ENCODE results near the gene FASN. TPM values are rescaled to one million over a fixed set of nuclear protein-coding genes. Genes with fewer than 3 reads are reported as not detected.

FASN gene
- total and polyA plus RNA-seq, 2 donors (not counting 3 experiments of a cell fraction or from before 2014, with no cell fraction given): 101 to 360 TPM

DNA sequence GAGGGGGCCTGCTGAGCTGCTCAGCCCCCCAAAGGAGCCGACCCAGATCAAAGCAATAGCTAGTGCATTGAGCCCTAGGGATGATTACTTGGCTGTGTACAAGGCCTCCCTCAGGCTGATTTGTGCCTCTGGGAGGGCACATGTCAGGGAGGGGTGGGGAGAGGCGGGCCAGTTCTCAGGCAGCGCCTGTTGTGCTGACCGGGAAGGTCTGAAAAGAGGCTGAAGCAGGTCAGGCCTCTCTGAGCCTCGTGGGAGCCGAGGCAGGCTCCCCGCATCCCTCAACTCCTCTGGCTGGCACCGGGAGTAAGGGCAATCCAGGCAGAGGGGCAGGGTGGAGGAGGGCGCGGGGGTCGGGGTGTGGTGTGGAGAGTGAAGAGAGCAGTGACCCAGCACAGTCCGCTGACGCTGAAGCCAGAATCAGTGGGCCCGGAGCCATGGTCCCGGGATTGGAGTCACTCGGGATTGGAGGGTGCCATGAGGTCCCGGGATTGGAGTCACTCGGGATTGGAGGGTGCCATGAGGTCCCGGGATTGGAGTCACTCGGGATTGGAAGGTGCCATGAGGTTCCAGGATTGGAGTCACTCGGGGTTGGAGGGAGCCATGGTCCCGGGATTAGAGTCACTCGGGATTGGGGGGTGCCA is 63.5 kb downstream of the FASN start:
- no TSS peak for BruUV-seq (replicated peaks)
- POLR2A ChIA-PET: interaction anchor here (0.6 kb wide), 1 partner anchor 60 kb away, joined by 7 read pairs; no protein-coding TSS in a partner anchor
- Histone ChIP-seq H3K9me3 (replicated peaks; ENCODE audit: control insufficient read depth, insufficient read depth, low read length) (no peaks in the 10 kb centered on the region), H3K4me3 (replicated peaks in 1 of 3; ENCODE audit: insufficient read depth in 1 of 3, low read depth in 1 of 3, low read length in 3 of 3) (no peak overlapping the region), H3K79me2 (ENCODE audit: control insufficient read depth, insufficient read depth, low read length) (peaks cover 7% of the 10 kb centered on the region), H3K27ac (ENCODE audit: insufficient read depth, low read depth, low read length) (no peak overlapping the region), H2AFZ (ENCODE audit: low read depth, low read length) (no peak overlapping the region), H3K36me3 (ENCODE audit: control insufficient read depth in 2 of 2, extremely low read depth in 1 of 2, insufficient read depth in 2 of 2, low read length in 2 of 2) (no peaks in the 10 kb centered on the region), H3K4me1 (ENCODE audit: control insufficient read depth, extremely low read depth, insufficient read depth, low read length) (peaks cover 16% of the 10 kb centered on the region), H4K20me1 (replicated peaks; ENCODE audit: control insufficient read depth, extremely low read depth, insufficient read depth, low read length) (no peaks in the 10 kb centered on the region), H3K27me3 (ENCODE audit: control insufficient read depth in 2 of 2, insufficient read depth in 2 of 2, low read length in 2 of 2) (no peaks in the 10 kb centered on the region), H3K4me2 (ENCODE audit: insufficient read depth, low read length) (no peak overlapping the region), H3K9me1 (replicated peaks; ENCODE audit: control insufficient read depth, extremely low read depth, insufficient read depth, low read length) (no peaks in the 10 kb centered on the region), H3K9ac (replicated peaks; ENCODE audit: extremely low read depth, insufficient read depth, low read length) (no peak overlapping the region)
- TF ChIP-seq FOS (IDR thresholded peaks at IDR 0.05; ENCODE audit: borderline replicate concordance, insufficient read depth, low read length) (no peak), POLR2AphosphoS5 (IDR thresholded peaks at IDR 0.05; ENCODE audit: insufficient read depth, low read depth, low read length) (no peak), GATA2 (IDR thresholded peaks at IDR 0.05; ENCODE audit: insufficient read depth, insufficient read length, low read depth, low read length) (no peak), POLR2A (IDR thresholded peaks at IDR 0.05; ENCODE audit: low read depth, low read length) (no peak), CTCF (IDR thresholded peaks at IDR 0.05; ENCODE audit: extremely low read depth in 1 of 2, insufficient read depth in 1 of 2, low read depth in 1 of 2, low read length in 2 of 2) (no peak), MYC (IDR thresholded peaks at IDR 0.05; ENCODE audit: low read depth, low read length) (no peak), EZH2 (IDR thresholded peaks at IDR 0.05; ENCODE audit: borderline replicate concordance, low read depth, low read length, severe bottlenecking) (no peak), MAX (IDR thresholded peaks at IDR 0.05; ENCODE audit: insufficient read depth, insufficient read length) (no peak)
- DNase-seq (ENCODE audit: low read depth, low spot score) (no peak), FAIRE-seq (no peak)
- dilution Hi-C loops (cut with MboI; ENCODE audit: extremely low pct_ligation_motif_present, low sequenced_read_pairs): no loop called here
- intact Hi-C loops (cut with micrococcal nuclease): loop anchor here (10.0 kb wide), 2 partner anchors 200 to 380 kb away; partner anchors contain the start of genes HEXD and OGFOD3
- CTCF ChIA-PET: no interaction called here
